ENCODE data around the gene SMURF1. TPM values are rescaled to one million over a fixed set of nuclear protein-coding genes. Genes with fewer than 3 reads are reported as not detected.

The SMURF1 gene
- total RNA-seq, 1 donor from 2014 or later: 12.7 TPM

DNA sequence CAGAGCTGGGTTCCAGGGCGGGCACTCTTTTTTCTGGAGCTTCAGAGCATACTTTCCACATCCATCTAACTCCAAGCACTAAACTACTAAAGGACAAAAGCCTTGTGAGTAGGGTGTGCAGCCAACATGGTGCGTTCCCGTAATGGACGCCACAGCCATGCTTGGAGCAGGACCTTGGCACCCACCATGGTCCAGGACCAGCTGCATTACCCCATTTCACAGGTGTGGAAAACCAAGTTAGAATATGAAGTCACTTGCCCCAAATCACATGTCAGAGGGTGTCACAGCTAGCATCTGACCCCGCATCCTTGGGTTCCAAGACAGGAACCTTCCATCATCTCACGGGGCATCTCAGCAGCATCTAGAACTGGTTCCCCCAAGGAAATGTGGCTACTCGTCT, 112.4 kb downstream of the SMURF1 start:
- intact Hi-C loops (cut with micrococcal nuclease): no loop called here

DNA sequence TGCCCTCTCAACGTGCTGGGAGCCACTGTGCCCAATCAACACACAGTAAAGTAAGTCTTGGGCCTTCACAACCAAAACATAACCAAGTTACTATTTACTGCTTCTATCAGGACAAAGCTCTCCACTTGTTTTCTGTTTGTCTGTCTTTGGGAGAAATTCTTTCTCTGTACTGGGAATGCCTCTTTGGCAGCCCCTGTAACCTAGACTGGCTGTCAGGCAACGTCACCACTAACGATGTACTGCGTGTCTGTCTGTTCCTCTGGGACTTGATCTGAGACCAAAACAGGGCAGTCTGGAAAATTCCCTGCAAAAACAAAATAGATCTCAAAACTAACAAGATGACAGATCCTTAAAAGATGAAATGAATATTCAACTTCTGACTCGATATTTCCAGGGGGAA, 113.0 kb downstream of the SMURF1 start:
- intact Hi-C loops (cut with micrococcal nuclease): no loop called here

- intact Hi-C loops (cut with micrococcal nuclease): no loop called here
These were observed 113.5 kb downstream of the SMURF1 start for GRCh38 chr7:99030457-99030856.

DNA sequence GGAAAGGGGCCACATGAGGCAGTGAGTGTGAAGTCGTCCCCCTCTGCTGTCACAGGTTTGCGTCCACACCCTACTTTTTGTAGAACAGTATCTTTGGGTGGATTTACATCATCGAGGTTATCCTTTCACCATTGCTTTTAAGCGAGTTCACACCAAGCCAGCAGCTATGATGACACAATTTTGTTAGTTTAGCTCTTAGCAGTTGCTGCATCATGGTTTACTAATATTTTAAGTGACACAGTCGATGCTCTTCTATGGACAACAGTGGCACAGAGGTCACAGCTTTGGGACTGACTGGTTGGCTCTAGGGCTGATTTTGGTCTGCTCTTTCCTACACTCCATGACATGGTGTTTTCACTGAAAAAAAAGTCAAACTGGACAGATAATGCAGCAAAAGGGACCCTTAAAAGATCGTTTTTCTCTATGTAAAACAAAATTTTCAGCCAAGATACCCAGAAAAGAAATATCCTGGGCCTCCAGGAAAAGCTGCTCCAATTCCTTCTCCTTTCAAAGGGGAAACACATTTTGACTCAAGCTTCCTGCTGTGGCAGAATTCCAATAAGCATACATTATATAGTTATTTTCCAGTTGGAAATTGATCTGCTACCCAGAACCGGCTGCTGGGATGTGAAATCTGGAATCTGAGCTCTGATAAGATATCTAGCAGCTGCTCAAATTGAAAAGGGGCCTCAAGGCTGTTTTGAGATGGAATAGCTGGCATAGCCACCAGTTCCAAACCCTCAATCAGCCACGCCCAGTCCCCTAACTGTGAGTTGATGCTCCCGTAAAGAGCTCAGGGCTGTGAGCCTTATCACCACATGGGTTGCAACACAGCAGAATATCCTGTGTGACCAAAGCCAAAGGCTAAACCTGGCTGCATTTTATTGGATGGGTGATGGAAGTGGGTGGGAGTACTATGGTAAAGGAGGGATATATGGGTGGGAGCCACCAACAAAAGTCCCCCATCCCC, 114.2 kb downstream of the SMURF1 start:
- intact Hi-C loops (cut with micrococcal nuclease): no loop called here

DNA sequence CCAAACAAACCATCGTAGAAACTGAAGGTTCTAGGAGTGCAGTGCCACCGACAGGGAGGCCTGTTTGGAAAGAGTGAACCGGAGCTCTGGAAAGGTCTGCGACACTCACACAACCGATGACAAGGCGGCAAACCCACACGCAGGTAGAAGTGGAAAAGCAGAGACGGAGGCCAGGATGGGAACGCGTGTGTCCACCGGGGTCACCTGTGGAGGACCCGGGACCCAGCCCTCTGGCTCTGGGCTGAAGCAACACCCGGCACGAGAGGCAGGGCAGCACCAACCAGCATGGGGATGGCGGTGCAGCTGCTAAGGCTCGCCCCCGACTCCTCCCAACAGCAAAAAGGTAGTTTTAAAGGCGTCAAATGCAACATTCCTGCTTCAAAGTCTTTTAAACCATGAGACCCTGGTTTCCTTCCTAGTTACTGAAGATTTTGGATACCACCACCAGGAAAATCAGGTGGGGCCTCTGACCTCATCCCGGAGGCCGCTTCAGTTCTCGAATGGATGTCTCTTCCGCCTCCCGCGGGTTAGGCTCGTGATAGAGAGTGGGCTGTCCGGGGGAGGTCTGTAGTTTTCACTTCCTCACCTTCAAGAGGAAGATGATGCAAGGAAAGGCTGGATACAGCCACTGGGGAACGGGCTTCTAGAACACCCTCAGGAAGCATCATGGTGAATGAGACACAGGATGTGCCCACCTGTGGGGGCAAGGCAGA, 115.5 kb downstream of the SMURF1 start:
- intact Hi-C loops (cut with micrococcal nuclease): no loop called here

DNA sequence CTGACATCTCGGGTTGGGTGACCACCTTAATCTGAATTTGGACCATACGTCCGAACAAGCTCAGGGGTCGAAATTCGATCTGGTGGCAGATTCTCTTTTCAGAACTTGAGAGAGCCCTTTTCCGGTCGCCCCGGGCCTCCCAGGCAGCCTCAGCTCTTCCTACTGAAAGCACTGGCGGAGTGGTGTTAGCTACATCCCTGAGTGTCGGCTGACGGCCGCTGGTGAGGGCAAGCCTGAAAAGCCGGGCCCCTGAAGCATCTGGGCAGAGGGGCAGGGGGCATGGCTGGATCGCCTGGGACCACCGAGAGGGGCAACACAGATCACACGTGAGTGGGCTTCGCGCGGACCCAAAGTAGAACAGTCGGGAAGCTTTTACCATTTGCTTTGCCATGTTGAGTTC, 116.1 kb downstream of the SMURF1 start:
- intact Hi-C loops (cut with micrococcal nuclease): no loop called here

- intact Hi-C loops (cut with micrococcal nuclease): no loop called here
These were observed 116.7 kb downstream of the SMURF1 start for GRCh38 chr7:99027241-99027640.

DNA sequence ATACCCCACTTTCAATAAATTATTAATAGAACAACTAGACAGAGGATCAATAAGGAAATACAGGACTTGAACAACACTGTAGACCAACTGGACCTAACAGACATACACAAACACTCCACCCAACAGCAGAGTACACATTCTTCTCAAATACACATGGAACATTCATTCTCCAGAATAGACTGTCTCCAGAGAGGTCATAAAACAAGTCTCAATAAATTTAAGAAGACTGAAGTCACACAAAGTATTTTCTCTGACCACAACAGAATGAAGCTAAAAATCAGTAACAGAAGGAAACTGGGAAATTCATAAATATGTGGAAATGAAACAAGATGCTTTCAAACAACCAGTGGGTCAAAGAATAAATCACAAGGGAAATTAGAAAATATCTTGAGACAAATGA, 119.8 kb downstream of the SMURF1 start:
- intact Hi-C loops (cut with micrococcal nuclease): no loop called here

GRCh38 chr7:99021941-99022560, 121.9 kb downstream of the SMURF1 start:
- intact Hi-C loops (cut with micrococcal nuclease): no loop called here

DNA sequence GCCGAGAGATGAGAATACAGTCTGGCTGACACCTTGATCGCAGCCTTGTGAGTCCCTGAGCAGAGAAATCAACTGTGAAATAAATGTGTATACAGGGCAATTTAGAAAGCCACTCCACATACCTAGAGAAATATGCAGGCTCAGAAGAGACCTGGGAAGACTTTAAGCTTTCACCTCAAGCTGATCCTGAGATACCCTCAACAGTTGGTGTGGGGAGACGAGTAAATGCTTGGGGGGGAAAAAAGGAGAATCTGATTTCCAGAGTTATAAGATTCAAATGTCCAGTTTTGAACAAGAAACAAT, 123.5 kb downstream of the SMURF1 start:
- intact Hi-C loops (cut with micrococcal nuclease): no loop called here

- intact Hi-C loops (cut with micrococcal nuclease): no loop called here
These were observed 124.1 kb downstream of the SMURF1 start for GRCh38 chr7:99019523-99020412.

DNA sequence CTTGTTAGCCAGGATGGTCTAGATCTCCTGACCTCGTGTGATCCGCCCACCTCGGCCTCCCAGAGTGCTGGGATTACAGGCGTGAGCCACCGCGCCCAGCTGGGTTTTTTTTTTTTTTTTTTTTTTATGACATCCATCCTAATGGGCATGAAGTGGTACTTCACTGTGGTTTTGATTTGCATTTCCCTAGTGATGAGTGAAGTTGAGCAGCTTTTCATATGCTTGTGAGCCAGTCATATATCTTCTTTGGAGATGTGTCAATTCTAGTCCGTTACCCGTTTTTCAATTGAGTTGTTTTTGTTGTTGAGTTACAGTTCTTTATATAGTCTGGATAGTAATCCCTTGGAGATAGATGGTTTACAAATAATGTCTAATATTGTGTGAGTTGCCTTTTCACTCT, 127.7 kb downstream of the SMURF1 start:
- intact Hi-C loops (cut with micrococcal nuclease): no loop called here

- intact Hi-C loops (cut with micrococcal nuclease): no loop called here
These were observed 129.6 kb downstream of the SMURF1 start for GRCh38 chr7:99014113-99014985.

DNA sequence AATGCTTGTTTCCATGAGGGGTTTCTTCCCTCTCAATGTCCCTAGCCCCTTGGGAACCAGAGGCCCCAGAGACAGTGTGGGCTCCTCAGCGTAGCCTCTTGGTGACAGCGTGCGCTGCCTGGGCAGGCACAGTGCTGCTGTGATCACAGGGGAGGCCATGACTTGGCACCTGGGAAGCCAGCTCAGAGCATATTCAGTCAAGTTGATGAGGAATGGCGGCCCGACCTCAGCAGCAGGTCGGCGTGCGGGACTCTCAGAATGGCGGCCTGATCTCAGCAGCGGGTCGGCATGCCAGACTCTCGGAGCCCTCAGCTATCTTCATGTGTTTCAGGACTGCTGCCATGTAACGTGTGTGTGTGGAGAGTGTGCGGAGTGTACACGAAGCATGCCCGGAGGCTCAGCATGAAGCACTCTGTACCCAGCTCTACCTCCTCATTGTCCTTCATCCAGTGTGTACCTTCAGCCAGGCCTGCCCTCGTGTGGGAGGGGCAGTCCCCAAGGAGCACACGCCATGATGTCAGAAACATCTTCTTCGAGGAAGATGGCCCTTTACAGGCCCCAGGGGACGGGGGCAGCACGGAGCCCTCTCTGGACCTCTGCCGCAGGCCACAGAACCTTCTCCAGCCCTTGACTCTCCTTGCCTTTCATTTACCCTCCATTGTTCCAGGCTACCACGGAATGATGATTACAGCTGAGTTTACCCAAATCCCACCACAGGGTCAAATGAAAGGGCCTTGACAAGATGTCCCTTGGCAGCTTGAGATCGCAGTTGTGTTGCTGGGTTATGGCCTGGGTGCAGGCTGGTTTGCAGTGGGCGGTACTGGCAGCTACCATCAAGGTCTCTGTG, 130.4 kb downstream of the SMURF1 start:
- intact Hi-C loops (cut with micrococcal nuclease): no loop called here

DNA sequence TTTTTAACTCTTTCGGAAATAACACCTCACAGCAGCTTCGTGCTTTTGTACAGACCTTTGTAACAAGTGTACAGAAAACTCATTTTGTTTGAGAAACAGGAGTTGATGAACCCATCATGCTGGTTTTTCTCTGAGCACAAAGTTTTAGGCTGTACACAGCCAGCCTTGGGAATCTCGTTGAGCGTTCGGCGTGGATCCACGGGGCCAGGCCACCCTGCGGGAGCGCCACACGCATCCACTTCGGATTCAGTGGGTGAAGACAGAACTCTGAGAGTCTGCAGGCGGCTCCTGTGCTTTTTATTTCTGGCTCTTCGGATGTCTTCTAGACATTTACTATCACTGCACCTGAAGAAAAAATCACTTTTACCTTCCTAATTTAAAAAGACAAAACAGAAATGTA, 131.2 kb downstream of the SMURF1 start:
- intact Hi-C loops (cut with micrococcal nuclease): no loop called here

GRCh38 chr7:99011706-99012404, 132.1 kb downstream of the SMURF1 start:
- intact Hi-C loops (cut with micrococcal nuclease): no loop called here

- intact Hi-C loops (cut with micrococcal nuclease): no loop called here
These were observed 132.6 kb downstream of the SMURF1 start for GRCh38 chr7:99011341-99011705.

- intact Hi-C loops (cut with micrococcal nuclease): no loop called here
These were observed 133.6 kb downstream of the SMURF1 start for GRCh38 chr7:99010281-99010680.

Measured in T-helper 2 cell treated with Interferon-gamma antibody and Interleukin-4, amounts not matched to agents 100 ng/mL and 5 ng/mL, for 36 hours (primary cell).